Measurements from ENCODE around the gene ARHGEF40.
"Not testable (repeated sequence)": the region's sequence is repeated elsewhere in the genome, so short reads cannot be mapped to it uniquely, and the experiment has no call there.

ARHGEF40 gene

GRCh38 chr14:21039585-21040369, 30.3 kb upstream of the ARHGEF40 start:
- DNase-seq (ENCODE audit: low spot score), result peak; percentile 61

- no peak for DNase-seq (ENCODE audit: low spot score)
Measured at GRCh38 chr14:21040370-21040925, 29.7 kb upstream of the ARHGEF40 start.

GRCh38 chr14:21040941-21041340, 29.2 kb upstream of the ARHGEF40 start:
- not testable (repeated sequence) for DNase-seq (ENCODE audit: low spot score)

- no peak for DNase-seq (ENCODE audit: low spot score)
Measured at GRCh38 chr14:21041676-21042433, 28.2 kb upstream of the ARHGEF40 start, which contains the start of gene RNASE7. TSS of gene RNASE7 (plus strand) at chr14:21042362. CDS start at chr14:21042993, 631 bp downstream.

GRCh38 chr14:21042918-21043317, 27.2 kb upstream of the ARHGEF40 start:
- DNase-seq (ENCODE audit: low spot score), result no peak

GRCh38 chr14:21043387-21043973, 26.6 kb upstream of the ARHGEF40 start:
- DNase-seq (ENCODE audit: low spot score), result no peak

- no peak for DNase-seq (ENCODE audit: low spot score)
Measured at GRCh38 chr14:21043974-21044618, 26.0 kb upstream of the ARHGEF40 start.

GRCh38 chr14:21047378-21047781, 22.7 kb upstream of the ARHGEF40 start:
- DNase-seq (ENCODE audit: low spot score), result no peak

GRCh38 chr14:21048638-21049037, 21.5 kb upstream of the ARHGEF40 start:
- DNase-seq (ENCODE audit: low spot score), result no peak

GRCh38 chr14:21049271-21049673, 20.8 kb upstream of the ARHGEF40 start:
- DNase-seq (ENCODE audit: low spot score), result no peak

GRCh38 chr14:21050597-21050996, 19.5 kb upstream of the ARHGEF40 start:
- no peak for DNase-seq (ENCODE audit: low spot score)

GRCh38 chr14:21053184-21054122, 16.7 kb upstream of the ARHGEF40 start:
- no peak for DNase-seq (ENCODE audit: low spot score)

GRCh38 chr14:21054123-21054767, 15.9 kb upstream of the ARHGEF40 start:
- DNase-seq (ENCODE audit: low spot score), result no peak

- no peak for DNase-seq (ENCODE audit: low spot score)
Measured at GRCh38 chr14:21054768-21055145, 15.3 kb upstream of the ARHGEF40 start.

- no peak for DNase-seq (ENCODE audit: low spot score)
Measured at GRCh38 chr14:21055432-21056117, 14.5 kb upstream of the ARHGEF40 start.

GRCh38 chr14:21056520-21057163, 13.5 kb upstream of the ARHGEF40 start:
- DNase-seq (ENCODE audit: low spot score), result no peak

- DNase-seq (ENCODE audit: low spot score), result no peak
Measured at GRCh38 chr14:21057803-21058675, 12.1 kb upstream of the ARHGEF40 start, which contains the start of gene RNASE8. TSS of gene RNASE8 (plus strand) at chr14:21057822. CDS start at chr14:21057893, 71 bp downstream.

GRCh38 chr14:21058903-21059302, 11.2 kb upstream of the ARHGEF40 start:
- DNase-seq (ENCODE audit: low spot score), result no peak
